NT2/D1 (cell line): ENCODE measurements around the gene PSEN1.

Experiments
- SUZ12 ChIP-seq: IDR thresholded peaks from 2 replicates; pipeline ENCODE4 v1.6.1; 2011; ENCODE audit not compliant: insufficient read length, insufficient read depth; ENCODE audit errors: extremely low read depth
- YY1 ChIP-seq: IDR thresholded peaks from 2 replicates; pipeline ENCODE4 v1.6.1; 2011; ENCODE audit not compliant: insufficient read length, insufficient read depth

DNA sequence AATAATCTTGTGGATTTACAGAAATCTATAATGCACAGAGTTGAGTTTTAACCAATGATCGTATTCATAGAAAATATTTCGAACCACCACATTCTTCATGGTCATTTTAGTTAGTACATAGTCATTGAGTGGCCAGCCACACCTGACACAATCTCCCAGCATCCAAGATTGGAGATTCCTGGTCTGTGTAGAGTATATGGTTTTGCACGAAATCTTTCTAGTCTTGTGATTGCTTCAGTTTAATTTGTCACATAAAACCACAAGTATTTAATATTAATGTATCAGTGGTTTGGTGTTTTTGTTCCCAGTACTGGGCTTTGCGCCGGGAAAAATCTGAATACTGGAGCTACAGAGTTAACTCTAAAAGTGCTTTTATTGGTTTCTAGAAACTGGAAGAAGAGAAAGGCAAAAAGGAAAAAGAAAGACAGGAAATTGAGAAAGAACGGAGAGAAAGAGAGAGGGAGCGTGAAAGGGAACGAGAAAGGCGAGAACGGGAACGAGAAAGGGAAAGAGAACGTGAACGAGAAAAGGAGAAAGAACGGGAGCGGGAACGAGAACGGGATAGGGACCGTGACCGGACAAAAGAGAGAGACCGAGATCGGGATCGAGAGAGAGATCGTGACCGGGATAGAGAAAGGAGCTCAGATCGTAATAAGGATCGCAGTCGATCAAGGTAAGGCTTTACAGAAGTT lies 33.4 kb upstream of the PSEN1 start:
- TF ChIP-seq YY1: no peak
- TF ChIP-seq SUZ12: no peak
